GM12891 (cell line): Measurements from ENCODE around the gene ZFYVE1.

Experiments used
- PAX5 ChIP-seq: IDR thresholded peaks from 2 replicates; pipeline ENCODE4 v1.6.1; 2011; ENCODE audit warnings: low read length, moderate library complexity, mild to moderate bottlenecking; ENCODE audit not compliant: insufficient read depth, severe bottlenecking
- POLR2A ChIP-seq: IDR thresholded peaks from 2 replicates; pipeline ENCODE4 v1.6.1; 2011; ENCODE audit warnings: low read depth, low read length, control low read depth
- POLR2AphosphoS5 ChIP-seq: IDR thresholded peaks from 2 replicates; pipeline ENCODE4 v1.6.1; 2011; ENCODE audit warnings: low read depth, low read length, control low read depth
- POU2F2 ChIP-seq: IDR thresholded peaks from 2 replicates; pipeline ENCODE4 v1.6.1; 2011; ENCODE audit warnings: low read depth, mild to moderate bottlenecking, control low read depth, low read length, moderate library complexity
- SPI1 ChIP-seq: IDR thresholded peaks from 2 replicates; pipeline ENCODE4 v1.6.1; 2011; ENCODE audit warnings: low read depth, low read length, control low read depth
- TAF1 ChIP-seq: IDR thresholded peaks from 2 replicates; pipeline ENCODE4 v1.6.1; 2011; ENCODE audit warnings: low read depth, low read length, control low read depth

GRCh38 chr14:73003681-73004080 lies 23.2 kb downstream of the ZFYVE1 start:
- TF ChIP-seq POLR2AphosphoS5 (no peak), POLR2A (no peak), TAF1 (no peak), SPI1 (no peak), PAX5 (no peak), POU2F2 (no peak)
